Upper lobe of left lung (tissue), 6 donors: ENCODE results near the gene PRXL2B. TPM values are rescaled to one million over a fixed set of nuclear protein-coding genes. Genes with fewer than 3 reads are reported as not detected.
A peak's percentile ranks its signal among the peaks of the same experiment; 100 is the strongest.

ENCODE experiments used
- ATAC-seq, 2 donors: fragments of 200-7000 bp; cut with Tn5 transposase; one replicate each; pipeline ENCODE4 v1.9.1; 2022; ENCODE audit warnings: mild to moderate bottlenecking in 2 of 2, moderate library complexity in 2 of 2; ENCODE audit not compliant: low FRiP score in 2 of 2
- DNase-seq, 2 donors: peaks; one replicate each; pipeline ENCODE4 v3.0.0-alpha.2; 2019 to 2020
- H3K27ac ChIP-seq, 4 donors: fragments of 200-600 bp; sonication (generic); one replicate each; pipeline ENCODE4 v1.5.1; 2016 to 2019
- H3K27me3 ChIP-seq, 4 donors: fragments of 200-600 bp; sonication (generic); one replicate each; pipeline ENCODE4 v1.5.1; 2017 to 2019
- H3K36me3 ChIP-seq, 4 donors: fragments of 200-600 bp; sonication (generic); one replicate each; pipeline ENCODE4 v1.5.1; 2016 to 2019
- H3K4me1 ChIP-seq, 4 donors: fragments of 200-600 bp; sonication (generic); one replicate each; pipeline ENCODE4 v1.5.1; 2018 to 2019
- H3K4me3 ChIP-seq, 4 donors: fragments of 200-600 bp; sonication (generic); one replicate each; pipeline ENCODE4 v1.5.1; 2017 to 2019; ENCODE audit warnings: mild to moderate bottlenecking in 2 of 4, moderate library complexity in 1 of 4
- H3K9me3 ChIP-seq, 4 donors: fragments of 200-600 bp; sonication (generic); one replicate each; pipeline ENCODE4 v1.5.1; 2018 to 2019
- EP300 ChIP-seq, 4 donors: sonication (generic); formaldehyde crosslinking; IDR thresholded peaks; one replicate each; pipeline ENCODE4 v1.5.1; 2017; ENCODE audit warnings: antibody characterized with exemption in 4 of 4, control low read depth in 2 of 4
- POLR2A ChIP-seq, 4 donors: fragments of 450-650 bp; IDR thresholded peaks; one replicate each; pipeline ENCODE4 v1.5.1; 2016 to 2017; ENCODE audit warnings: antibody characterized with exemption in 4 of 4, mild to moderate bottlenecking in 2 of 4
- POLR2AphosphoS5 ChIP-seq, 2 donors: sonication (generic); formaldehyde crosslinking; IDR thresholded peaks; one replicate each; pipeline ENCODE4 v1.5.1; 2017; ENCODE audit warnings: antibody characterized with exemption in 2 of 2
- WGBS, 2 donors: methylation state at CpG; one replicate each; pipeline ENCODE4 v1.1.5; 2017 to 2018; 5-methylcytosine and 5-hydroxymethylcytosine counted together
- total RNA-seq, 6 donors: library from RNA; depleted of rRNA in 4 of 6; stranded (reverse); fragments of >200 nt in 4 of 6; gene quantifications; one replicate each; pipeline versions ENCODE4 v1.1.0 to v1.2.1, GENCODE V29; 2016 to 2021
- TF ChIP-seq, protein P1 (sequence below), 6 experiments: fragments of 450-650 bp in 4 of 6; fragments of 200-600 bp in 2 of 6; sonication (generic) in 2 of 6; IDR thresholded peaks; one replicate each; pipeline ENCODE4 v1.5.1; 2016 to 2019; ENCODE audit warnings: antibody characterized with exemption in 6 of 6
- donor health status: DM: no; HTN: no; CAD: no; lungs with moderate emphysema.
- donor health status: DM: no; HTN: yes; CAD: no; lungs with severe emphysema.

The PRXL2B gene
- total RNA-seq, 6 donors from 2014 or later = 10.5 to 34.2 (median 22.0) TPM

GRCh38 chr1:2544093-2544874, 42.3 kb upstream of the PRXL2B start:
- Histone ChIP-seq H3K4me3 (no peak overlapping the region), H3K9me3 (no peaks in the 10 kb centered on the region), H3K27me3 (peaks cover 0 to 8% (median 4%) of the 10 kb centered on the region in 4 donors), H3K27ac (peak overlapping the region in 2 of 4 donors; percentile 48 to 97), H3K36me3 (no peaks in the 10 kb centered on the region), H3K4me1 (peaks cover 53 to 77% (median 71%) of the 10 kb centered on the region in 4 donors)
- ATAC-seq = no peak
- peak in 1 of 2 donors; percentile 81 for DNase-seq
- WGBS, 2 donors = 56 to 58% methylated on average over 13 to 26 of the region's 26 CpGs
- TF ChIP-seq POLR2A (IDR thresholded peaks at IDR 0.05) = no peak
- TF ChIP-seq EP300 (IDR thresholded peaks at IDR 0.05) = no peak

- DNase-seq (peak in 1 of 2 donors; percentile 78), ATAC-seq (no peak)
- H3K27ac ChIP-seq = peak overlapping the region in 3 of 4 donors; percentile 97 to 99 (median 98)
- H3K36me3 ChIP-seq = no peaks in the 10 kb centered on the region
- H3K27me3 ChIP-seq = peaks cover 0 to 8% (median 4%) of the 10 kb centered on the region in 4 donors
- TF ChIP-seq POLR2AphosphoS5 (IDR thresholded peaks at IDR 0.05) = no peak
- no peak for TF ChIP-seq EP300 (IDR thresholded peaks at IDR 0.05)
- TF ChIP-seq POLR2A (IDR thresholded peaks at IDR 0.05) = no peak
- TF ChIP-seq, protein P1, sequence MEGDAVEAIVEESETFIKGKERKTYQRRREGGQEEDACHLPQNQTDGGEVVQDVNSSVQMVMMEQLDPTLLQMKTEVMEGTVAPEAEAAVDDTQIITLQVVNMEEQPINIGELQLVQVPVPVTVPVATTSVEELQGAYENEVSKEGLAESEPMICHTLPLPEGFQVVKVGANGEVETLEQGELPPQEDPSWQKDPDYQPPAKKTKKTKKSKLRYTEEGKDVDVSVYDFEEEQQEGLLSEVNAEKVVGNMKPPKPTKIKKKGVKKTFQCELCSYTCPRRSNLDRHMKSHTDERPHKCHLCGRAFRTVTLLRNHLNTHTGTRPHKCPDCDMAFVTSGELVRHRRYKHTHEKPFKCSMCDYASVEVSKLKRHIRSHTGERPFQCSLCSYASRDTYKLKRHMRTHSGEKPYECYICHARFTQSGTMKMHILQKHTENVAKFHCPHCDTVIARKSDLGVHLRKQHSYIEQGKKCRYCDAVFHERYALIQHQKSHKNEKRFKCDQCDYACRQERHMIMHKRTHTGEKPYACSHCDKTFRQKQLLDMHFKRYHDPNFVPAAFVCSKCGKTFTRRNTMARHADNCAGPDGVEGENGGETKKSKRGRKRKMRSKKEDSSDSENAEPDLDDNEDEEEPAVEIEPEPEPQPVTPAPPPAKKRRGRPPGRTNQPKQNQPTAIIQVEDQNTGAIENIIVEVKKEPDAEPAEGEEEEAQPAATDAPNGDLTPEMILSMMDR (IDR thresholded peaks at IDR 0.05) = no peak
- H3K4me3 ChIP-seq = no peak overlapping the region
- 65 to 66% methylated on average over 13 to 19 of the region's 19 CpGs for WGBS, 2 donors
- peaks cover 59 to 84% (median 77%) of the 10 kb centered on the region in 4 donors for H3K4me1 ChIP-seq
- H3K9me3 ChIP-seq = no peaks in the 10 kb centered on the region
Measured at GRCh38 chr1:2544875-2545640, 41.5 kb upstream of the PRXL2B start.

- H3K27me3 ChIP-seq = peaks cover 0 to 2% (median under 1%) of the 10 kb centered on the region in 4 donors
- TF ChIP-seq, protein P1 (IDR thresholded peaks at IDR 0.05) = no peak
- TF ChIP-seq POLR2A (IDR thresholded peaks at IDR 0.05) = peak in 2 of 4 donors; percentile 39 to 79
- no peak for TF ChIP-seq EP300 (IDR thresholded peaks at IDR 0.05)
- peak in 1 of 2 donors; percentile 84 for TF ChIP-seq POLR2AphosphoS5 (IDR thresholded peaks at IDR 0.05)
- H3K9me3 ChIP-seq = no peaks in the 10 kb centered on the region
- 0 to 4% methylated on average over 1 to 20 of the region's 43 CpGs for WGBS, 2 donors
- peak; percentile 59 to 81 for ATAC-seq
- DNase-seq = peak; percentile 96 to 97
- H3K4me1 ChIP-seq = peaks cover 56 to 78% (median 73%) of the 10 kb centered on the region in 4 donors
- no peaks in the 10 kb centered on the region for H3K36me3 ChIP-seq
- peak overlapping the region; percentile 96 to 99 (median 98) for H3K27ac ChIP-seq
- H3K4me3 ChIP-seq = peak overlapping the region; percentile 67 to 90 (median 75)
Measured at GRCh38 chr1:2545754-2546514, 40.6 kb upstream of the PRXL2B start.

- no peaks in the 10 kb centered on the region for H3K27me3 ChIP-seq
- H3K27ac ChIP-seq = peak overlapping the region; percentile 96 to 99 (median 98)
- H3K4me3 ChIP-seq = peak overlapping the region; percentile 67 to 90 (median 75)
- ATAC-seq (peak; percentile 76 to 86), DNase-seq (peak; percentile 95 to 96)
- no peaks in the 10 kb centered on the region for H3K36me3 ChIP-seq
- peak in 1 of 4 donors; percentile 17 for TF ChIP-seq EP300 (IDR thresholded peaks at IDR 0.05)
- TF ChIP-seq, protein P1 (IDR thresholded peaks at IDR 0.05) = peak; percentile 15 to 70 (median 45)
- TF ChIP-seq POLR2A (IDR thresholded peaks at IDR 0.05) = peak in 3 of 4 donors; percentile 21 to 55 (median 53)
- peak; percentile 45 to 91 for TF ChIP-seq POLR2AphosphoS5 (IDR thresholded peaks at IDR 0.05)
- peaks cover 51 to 70% (median 68%) of the 10 kb centered on the region in 4 donors for H3K4me1 ChIP-seq
- H3K9me3 ChIP-seq = no peaks in the 10 kb centered on the region
- WGBS, 2 donors = 0% methylated on average over 22 of the region's 52 CpGs; no CpG with 5 or more reads in 1 of the 2 donors
Measured at GRCh38 chr1:2546515-2547209, 39.9 kb upstream of the PRXL2B start.
